GM12864 (cell line): ENCODE data around the gene NAA40.

ENCODE experiments used
- DNase-seq: peaks from one replicate; pipeline ENCODE4 v3.0.0-alpha.2; 2011; ENCODE audit warnings: low read depth
- H3K4me3 ChIP-seq: 2 replicates; pipeline ENCODE4 v1.5.1; 2011; ENCODE audit warnings: mild to moderate bottlenecking, low read depth, low read length, control low read depth
- TF ChIP-seq, protein P1 (sequence below): IDR thresholded peaks from 2 replicates; pipeline ENCODE4 v1.5.1; 2011; ENCODE audit warnings: low read depth, mild to moderate bottlenecking, moderate library complexity, low read length, control low read depth, inconsistent platforms; ENCODE audit errors: missing control alignments

The NAA40 gene

GRCh38 chr11:64001484-64002420, 63.0 kb downstream of the NAA40 start:
- DNase-seq = no peak
- H3K4me3 ChIP-seq = no peak overlapping the region
- TF ChIP-seq, protein P1, sequence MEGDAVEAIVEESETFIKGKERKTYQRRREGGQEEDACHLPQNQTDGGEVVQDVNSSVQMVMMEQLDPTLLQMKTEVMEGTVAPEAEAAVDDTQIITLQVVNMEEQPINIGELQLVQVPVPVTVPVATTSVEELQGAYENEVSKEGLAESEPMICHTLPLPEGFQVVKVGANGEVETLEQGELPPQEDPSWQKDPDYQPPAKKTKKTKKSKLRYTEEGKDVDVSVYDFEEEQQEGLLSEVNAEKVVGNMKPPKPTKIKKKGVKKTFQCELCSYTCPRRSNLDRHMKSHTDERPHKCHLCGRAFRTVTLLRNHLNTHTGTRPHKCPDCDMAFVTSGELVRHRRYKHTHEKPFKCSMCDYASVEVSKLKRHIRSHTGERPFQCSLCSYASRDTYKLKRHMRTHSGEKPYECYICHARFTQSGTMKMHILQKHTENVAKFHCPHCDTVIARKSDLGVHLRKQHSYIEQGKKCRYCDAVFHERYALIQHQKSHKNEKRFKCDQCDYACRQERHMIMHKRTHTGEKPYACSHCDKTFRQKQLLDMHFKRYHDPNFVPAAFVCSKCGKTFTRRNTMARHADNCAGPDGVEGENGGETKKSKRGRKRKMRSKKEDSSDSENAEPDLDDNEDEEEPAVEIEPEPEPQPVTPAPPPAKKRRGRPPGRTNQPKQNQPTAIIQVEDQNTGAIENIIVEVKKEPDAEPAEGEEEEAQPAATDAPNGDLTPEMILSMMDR = no peak

- TF ChIP-seq, protein P1 = no peak
- H3K4me3 ChIP-seq = no peak overlapping the region
- no peak for DNase-seq
Measured at GRCh38 chr11:64003807-64004589, 65.2 kb downstream of the NAA40 start.

DNA sequence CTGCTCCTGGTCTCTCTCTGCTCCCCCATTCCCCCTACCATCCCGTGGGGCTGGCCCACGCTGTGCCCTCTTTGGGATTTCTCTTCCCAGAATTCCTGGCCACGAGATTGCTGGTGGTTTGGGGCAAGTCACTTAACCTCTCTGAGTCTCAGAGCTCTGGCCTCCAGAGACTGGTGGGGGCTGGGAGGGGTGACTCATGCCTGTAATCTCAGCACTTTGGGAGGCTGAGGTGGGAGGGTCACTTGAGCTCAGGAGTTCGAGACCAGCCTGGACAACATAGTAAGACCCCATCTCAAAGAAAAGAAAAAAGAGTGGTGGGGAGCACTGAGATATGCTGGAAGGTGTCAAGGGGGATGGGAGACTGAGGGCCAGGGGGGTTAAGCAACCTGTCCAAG, 65.8 kb downstream of the NAA40 start:
- TF ChIP-seq, protein P1 = no peak
- no peak for DNase-seq
- H3K4me3 ChIP-seq = no peak overlapping the region

DNA sequence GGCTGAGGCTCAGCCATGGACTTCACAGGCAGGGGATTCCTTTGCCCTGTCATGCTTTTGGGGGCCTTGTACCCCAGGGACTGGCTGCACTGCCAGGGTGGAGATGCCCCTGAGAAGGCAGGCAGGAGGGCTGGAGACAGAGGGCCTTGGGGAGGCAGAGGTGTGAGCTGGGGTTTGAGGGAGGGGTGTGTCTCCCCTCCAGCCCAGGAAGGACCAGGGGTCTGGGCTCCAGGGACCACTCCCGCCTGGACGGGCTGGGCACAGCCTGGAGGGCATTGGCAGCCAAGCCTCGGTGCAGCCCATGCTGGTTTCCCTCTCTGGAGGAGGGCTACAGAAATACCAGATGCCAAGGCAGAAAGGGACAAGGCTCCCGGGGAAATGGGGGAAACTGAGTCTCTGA, 66.9 kb downstream of the NAA40 start:
- DNase-seq = no peak
- no peak overlapping the region for H3K4me3 ChIP-seq
- TF ChIP-seq, protein P1 = no peak

- TF ChIP-seq, protein P1 = no peak
- no peak overlapping the region for H3K4me3 ChIP-seq
- DNase-seq = no peak
Measured at GRCh38 chr11:64006398-64006797, 67.6 kb downstream of the NAA40 start.
